Endometrial microvascular endothelial cells (primary cell): ENCODE results near the gene FER1L5. TPM values are rescaled to one million over a fixed set of nuclear protein-coding genes. Genes with fewer than 3 reads are reported as not detected.

ENCODE experiments used
- in situ Hi-C: cut with HindIII; loops from 2 replicates; pipeline ENCODE4 v1.10.0; 2017; ENCODE audit warnings: low sequenced_read_pairs, low pct_unique_long_range_greater_than_20kb; ENCODE audit errors: inconsistent ontology term
- total RNA-seq: library from RNA; depleted of rRNA; stranded (reverse); fragments of >200 nt; gene quantifications from one replicate; pipeline ENCODE4 v1.2.3, GENCODE V29; 2015; ENCODE audit errors: inconsistent ontology term

FER1L5 gene
- not detected for total RNA-seq

GRCh38 chr2:96642564-96643360 lies at the start of gene FER1L5:
Gene FER1L5, plus strand, starts transcription at chr2:96642764. Its CDS starts 73 bp downstream, at chr2:96642837.
- in situ Hi-C loops, result no loop called here

- in situ Hi-C loops, result no loop called here
Observed at GRCh38 chr2:96594282-96594681, 48.3 kb upstream of the FER1L5 start.

GRCh38 chr2:96594691-96595152 lies 47.8 kb upstream of the FER1L5 start:
- in situ Hi-C loops, result no loop called here

GRCh38 chr2:96596596-96596995 lies 46.0 kb upstream of the FER1L5 start:
- in situ Hi-C loops, result no loop called here

GRCh38 chr2:96599941-96600340 lies 42.6 kb upstream of the FER1L5 start:
- in situ Hi-C loops, result no loop called here

- in situ Hi-C loops, result no loop called here
Observed at GRCh38 chr2:96601382-96602292, 40.9 kb upstream of the FER1L5 start.

- in situ Hi-C loops, result no loop called here
Observed at GRCh38 chr2:96602330-96602823, 40.2 kb upstream of the FER1L5 start.

- in situ Hi-C loops, result no loop called here
Observed at GRCh38 chr2:96604104-96604503, 38.5 kb upstream of the FER1L5 start.

- in situ Hi-C loops, result no loop called here
Observed at GRCh38 chr2:96608469-96609455, 33.8 kb upstream of the FER1L5 start.

GRCh38 chr2:96616128-96616527 lies 26.4 kb upstream of the FER1L5 start:
- in situ Hi-C loops, result no loop called here

- in situ Hi-C loops, result no loop called here
Observed at GRCh38 chr2:96616535-96616934, 26.0 kb upstream of the FER1L5 start.

- in situ Hi-C loops, result no loop called here
Observed at GRCh38 chr2:96617012-96617411, 25.6 kb upstream of the FER1L5 start.

GRCh38 chr2:96618596-96619283 lies 23.8 kb upstream of the FER1L5 start:
- in situ Hi-C loops, result no loop called here

- in situ Hi-C loops, result no loop called here
Observed at GRCh38 chr2:96622544-96622943, 20.0 kb upstream of the FER1L5 start.

- in situ Hi-C loops, result no loop called here
Observed at GRCh38 chr2:96623116-96623515, 19.4 kb upstream of the FER1L5 start.

GRCh38 chr2:96625571-96626552 lies 16.7 kb upstream of the FER1L5 start:
- in situ Hi-C loops, result no loop called here

- in situ Hi-C loops, result no loop called here
Observed at GRCh38 chr2:96626553-96626942, 16.0 kb upstream of the FER1L5 start.
